Muscle of leg (tissue), 11 donors: Measurements from ENCODE around the gene NPR3. TPM values are rescaled to one million over a fixed set of nuclear protein-coding genes. Genes with fewer than 3 reads are reported as not detected.

ENCODE experiments used
- DNase-seq: peaks from one replicate; pipeline ENCODE4 v3.0.0; 2013
- H3K27ac ChIP-seq: one replicate; pipeline ENCODE4 v1.5.1; 2013; ENCODE audit warnings: mild to moderate bottlenecking, low read length, control low read depth
- H3K27me3 ChIP-seq: one replicate; pipeline ENCODE4 v1.6.1; 2013; ENCODE audit warnings: low read length; ENCODE audit not compliant: control insufficient read depth, insufficient read depth
- H3K36me3 ChIP-seq: one replicate; pipeline ENCODE4 v1.6.1; 2013; ENCODE audit warnings: low read length; ENCODE audit not compliant: control insufficient read depth, insufficient read depth
- H3K4me1 ChIP-seq: one replicate; pipeline ENCODE4 v1.6.1; 2013; ENCODE audit warnings: low read length; ENCODE audit not compliant: control insufficient read depth, insufficient read depth
- H3K4me3 ChIP-seq: one replicate; pipeline ENCODE4 v1.5.1; 2013; ENCODE audit warnings: low read length, control low read depth
- H3K9me3 ChIP-seq: replicated peaks from 2 replicates; pipeline ENCODE4 v1.6.1; 2013; ENCODE audit warnings: low read depth, low read length; ENCODE audit not compliant: control insufficient read depth
- WGBS: methylation state at CpG from one replicate; pipeline ENCODE4 v1.1.5; 2013; ENCODE audit warnings: missing lambda C conversion rate; ENCODE audit not compliant: insufficient coverage; 5-methylcytosine and 5-hydroxymethylcytosine counted together
- polyA plus RNA-seq, 8 donors: library from polyadenylated mRNA; unstranded; fragments of 120-200 nt; gene quantifications; one replicate each; pipeline versions ENCODE4 v1.2.1 to v1.2.3, GENCODE V29; 2013; ENCODE audit warnings: inconsistent platforms in 1 of 8, low replicate concordance in 1 of 8; ENCODE audit not compliant: insufficient read length in 8 of 8, insufficient read depth in 1 of 8
- total RNA-seq: library from RNA; stranded (reverse); fragments of 120-200 nt; gene quantifications from one replicate; pipeline ENCODE4 v1.2.4, GENCODE V29; 2013

NPR3 gene
- total and polyA plus RNA-seq, 9 donors, result 11.8 to 21.1 (median 15.3) TPM

DNA sequence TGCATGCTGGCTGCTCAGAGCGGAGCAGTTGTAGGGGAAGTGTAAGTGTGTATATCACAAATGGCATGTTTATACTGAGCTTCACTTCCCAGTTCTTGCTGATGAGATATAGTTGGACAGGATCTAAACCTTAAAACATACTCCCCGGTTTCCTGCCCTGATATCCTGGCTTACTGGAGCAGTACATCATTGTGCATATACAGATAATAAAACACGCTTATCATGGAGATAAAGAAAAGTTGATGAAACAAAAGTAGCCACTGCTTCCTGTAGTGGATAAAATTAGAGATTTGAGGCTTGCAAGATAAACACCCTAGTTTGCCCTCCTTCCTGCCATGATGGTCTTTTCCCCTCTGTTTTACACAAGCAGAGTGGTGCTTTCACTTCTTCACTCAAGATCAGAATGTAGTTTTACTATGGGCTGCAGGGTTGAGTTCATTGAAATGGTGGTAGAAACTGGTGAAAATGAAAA is 15.0 kb downstream of the NPR3 start:
- H3K27me3 ChIP-seq, result no peaks in the 10 kb centered on the region
- H3K4me3 ChIP-seq, result no peak overlapping the region
- no CpG with 5 or more reads among the region's 3 CpGs for WGBS

DNA sequence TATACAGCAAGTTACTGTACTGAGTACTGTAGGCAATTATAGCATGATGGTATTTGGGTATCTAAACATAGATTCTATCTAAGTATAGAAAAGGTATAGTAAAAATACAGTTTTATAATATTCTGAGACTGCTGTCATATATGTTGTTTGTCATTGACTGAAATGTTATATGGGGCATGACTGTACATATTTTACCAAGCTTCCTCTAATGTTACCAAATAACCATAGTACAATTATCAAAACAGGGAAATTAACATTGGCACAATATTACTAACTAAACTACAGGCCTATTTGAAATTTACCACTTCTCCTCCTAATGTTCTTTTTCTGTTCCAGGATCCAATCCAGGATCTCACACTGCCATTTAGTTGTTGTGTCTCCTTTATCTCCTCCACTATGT is 18.5 kb downstream of the NPR3 start:
- H3K36me3 ChIP-seq, result no peaks in the 10 kb centered on the region
- no peaks in the 10 kb centered on the region for H3K27me3 ChIP-seq
- H3K4me1 ChIP-seq, result no peaks in the 10 kb centered on the region
- H3K9me3 ChIP-seq, result no peaks in the 10 kb centered on the region
- no peak overlapping the region for H3K4me3 ChIP-seq
- DNase-seq, result no peak
- H3K27ac ChIP-seq, result no peak overlapping the region

More for the DNA sequence above, 15.0 kb downstream of the NPR3 start:
- Histone ChIP-seq H3K4me1 (no peaks in the 10 kb centered on the region), H3K27ac (no peak overlapping the region), H3K9me3 (no peaks in the 10 kb centered on the region), H3K36me3 (no peaks in the 10 kb centered on the region)
- no peak for DNase-seq

DNA sequence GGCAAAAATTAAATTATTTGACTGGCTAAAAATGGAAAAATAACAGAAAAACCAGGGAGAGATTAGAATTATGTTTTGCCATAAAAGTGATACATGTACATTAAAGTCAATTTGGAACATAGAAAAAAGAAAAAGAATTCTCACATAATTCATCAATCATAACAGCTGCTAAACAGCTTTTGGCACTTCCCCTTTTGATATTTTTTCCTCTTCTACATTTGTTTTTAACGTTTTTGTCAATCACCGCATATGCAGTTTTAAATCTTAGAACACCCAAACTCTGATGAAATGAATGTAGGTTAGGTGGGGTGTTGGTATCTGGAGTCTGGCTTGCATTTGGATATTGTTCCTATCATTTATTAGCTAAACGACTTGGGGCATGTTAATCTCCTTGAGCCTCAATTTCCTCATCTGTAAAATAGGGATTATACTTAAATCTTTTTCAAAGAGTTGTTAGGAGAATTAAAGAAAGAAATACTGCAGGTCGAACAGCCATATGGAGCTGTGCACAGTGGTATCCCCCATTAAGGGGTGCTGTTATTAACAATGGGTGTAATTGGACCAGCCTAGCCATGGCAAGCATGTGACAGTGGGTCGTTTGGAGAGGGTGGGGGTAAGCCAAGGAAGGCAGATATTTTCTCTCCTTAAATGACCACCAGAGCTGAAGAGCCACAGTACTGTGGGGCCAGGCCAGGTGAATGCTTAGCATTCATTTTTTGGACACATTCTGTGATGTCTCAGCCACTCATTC is 22.6 kb downstream of the NPR3 start:
- DNase-seq, result no peak
- no peak overlapping the region for H3K4me3 ChIP-seq
- H3K36me3 ChIP-seq, result no peaks in the 10 kb centered on the region
- H3K27ac ChIP-seq, result no peak overlapping the region
- H3K4me1 ChIP-seq, result peaks cover 7% of the 10 kb centered on the region
- no peaks in the 10 kb centered on the region for H3K9me3 ChIP-seq
- WGBS, result 75% methylated on average over 1 of the region's 5 CpGs
- H3K27me3 ChIP-seq, result no peaks in the 10 kb centered on the region

GRCh38 chr5:32734827-32735378 is 23.8 kb downstream of the NPR3 start:
- Histone ChIP-seq H3K27ac (no peak overlapping the region), H3K27me3 (no peaks in the 10 kb centered on the region), H3K36me3 (peaks cover under 1% of the 10 kb centered on the region), H3K9me3 (no peaks in the 10 kb centered on the region), H3K4me1 (peaks cover 7% of the 10 kb centered on the region), H3K4me3 (no peak overlapping the region)
- 45% methylated on average over 8 of the region's 8 CpGs for WGBS
- peak; percentile 5 for DNase-seq

GRCh38 chr5:32735512-32735911 is 24.4 kb downstream of the NPR3 start:
- peaks cover 7% of the 10 kb centered on the region for H3K4me1 ChIP-seq
- WGBS, result 80% methylated on average over 2 of the region's 5 CpGs
- no peaks in the 10 kb centered on the region for H3K9me3 ChIP-seq
- no peaks in the 10 kb centered on the region for H3K27me3 ChIP-seq
- peaks cover 2% of the 10 kb centered on the region for H3K36me3 ChIP-seq
- no peak overlapping the region for H3K4me3 ChIP-seq
- peak; percentile 38 for DNase-seq
- H3K27ac ChIP-seq, result no peak overlapping the region

GRCh38 chr5:32736842-32737241 is 25.7 kb downstream of the NPR3 start:
- no peaks in the 10 kb centered on the region for H3K27me3 ChIP-seq
- H3K9me3 ChIP-seq, result no peaks in the 10 kb centered on the region
- no peak for DNase-seq
- H3K4me1 ChIP-seq, result peaks cover 7% of the 10 kb centered on the region
- peaks cover 2% of the 10 kb centered on the region for H3K36me3 ChIP-seq
- 72% methylated on average over 3 of the region's 3 CpGs for WGBS
- H3K4me3 ChIP-seq, result no peak overlapping the region
- no peak overlapping the region for H3K27ac ChIP-seq

GRCh38 chr5:32740651-32741050 is 29.5 kb downstream of the NPR3 start:
- Histone ChIP-seq H3K4me1 (peaks cover 3% of the 10 kb centered on the region), H3K36me3 (peaks cover 2% of the 10 kb centered on the region), H3K27me3 (no peaks in the 10 kb centered on the region), H3K9me3 (no peaks in the 10 kb centered on the region), H3K4me3 (no peak overlapping the region), H3K27ac (no peak overlapping the region)
- WGBS, result no CpG with 5 or more reads among the region's 4 CpGs
- no peak for DNase-seq

- WGBS, result 40% methylated on average over 2 of the region's 2 CpGs
- no peak overlapping the region for H3K4me3 ChIP-seq
- no peaks in the 10 kb centered on the region for H3K4me1 ChIP-seq
- H3K27ac ChIP-seq, result no peak overlapping the region
- no peaks in the 10 kb centered on the region for H3K27me3 ChIP-seq
- H3K36me3 ChIP-seq, result no peaks in the 10 kb centered on the region
- H3K9me3 ChIP-seq, result no peaks in the 10 kb centered on the region
- DNase-seq, result no peak
Observed at GRCh38 chr5:32745317-32745716, 34.2 kb downstream of the NPR3 start.

DNA sequence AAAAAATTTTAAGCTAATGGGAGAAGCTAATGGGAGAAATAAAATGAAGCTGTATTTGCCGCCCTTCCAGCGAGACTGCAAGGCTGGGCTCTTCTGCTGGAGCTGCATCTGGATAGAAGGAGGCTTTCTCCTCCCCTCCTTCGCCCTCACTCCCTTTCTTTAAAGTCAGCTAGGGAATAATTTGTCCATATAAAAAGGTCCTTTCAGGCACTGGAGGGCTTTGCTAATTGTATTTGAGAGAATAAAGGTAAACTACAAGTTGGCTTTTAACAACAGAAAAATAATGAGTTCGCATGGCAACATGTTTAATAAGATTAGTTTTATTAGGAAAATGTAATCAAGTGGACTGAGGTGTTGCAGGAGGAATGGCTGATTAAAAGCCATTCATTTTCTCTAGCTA is 41.3 kb downstream of the NPR3 start:
- DNase-seq, result no peak
- Histone ChIP-seq H3K27me3 (no peaks in the 10 kb centered on the region), H3K27ac (no peak overlapping the region), H3K4me1 (no peaks in the 10 kb centered on the region), H3K9me3 (peaks cover 2% of the 10 kb centered on the region), H3K36me3 (no peaks in the 10 kb centered on the region), H3K4me3 (no peak overlapping the region)
- no CpG with 5 or more reads among the region's 4 CpGs for WGBS

DNA sequence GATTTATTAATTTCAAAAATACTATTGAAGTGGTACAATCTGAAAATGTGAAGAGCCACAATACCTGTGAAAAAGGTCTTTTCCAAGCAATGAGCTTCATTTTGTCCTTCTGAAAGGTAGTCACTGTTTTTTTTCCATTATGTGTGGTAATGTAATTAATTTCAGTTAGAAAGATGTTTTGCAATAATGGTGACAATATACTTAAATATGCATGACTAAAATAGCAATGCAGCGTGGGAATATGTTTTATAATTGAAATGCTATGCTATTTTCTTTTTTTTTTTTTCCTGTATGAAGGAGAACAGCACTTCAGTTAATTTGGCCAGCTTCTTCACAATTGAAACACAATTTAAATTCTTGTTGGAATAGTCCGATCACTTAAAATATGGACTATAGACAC is 41.9 kb downstream of the NPR3 start:
- H3K4me3 ChIP-seq, result no peak overlapping the region
- no peaks in the 10 kb centered on the region for H3K36me3 ChIP-seq
- no peaks in the 10 kb centered on the region for H3K4me1 ChIP-seq
- H3K9me3 ChIP-seq, result peaks cover 2% of the 10 kb centered on the region
- no CpG with 5 or more reads among the region's 2 CpGs for WGBS
- DNase-seq, result no peak
- H3K27ac ChIP-seq, result no peak overlapping the region
- no peaks in the 10 kb centered on the region for H3K27me3 ChIP-seq
